SHP77 treated with DMSO at 0.1 percent for 48 hours (cell line): Measurements from ENCODE around the gene TMEM269.

Experiments used
- DNase-seq: peaks from one replicate; lab custom pipeline; 2025; lab: John Stamatoyannopoulos, UW

TMEM269 gene

GRCh38 chr1:42822800-42823392 lies 38.1 kb downstream of the TMEM269 start:
- DNase-seq: no peak

- DNase-seq: no peak
These were observed 39.8 kb downstream of the TMEM269 start for GRCh38 chr1:42824481-42825035.

- DNase-seq: no peak
These were observed 40.5 kb downstream of the TMEM269 start for GRCh38 chr1:42825036-42825851.

- DNase-seq: no peak
These were observed 45.8 kb downstream of the TMEM269 start for GRCh38 chr1:42830631-42831030.

- DNase-seq: no peak
These were observed 46.5 kb downstream of the TMEM269 start for GRCh38 chr1:42831273-42831672.

GRCh38 chr1:42832641-42833240 lies 48.0 kb downstream of the TMEM269 start:
- DNase-seq: no peak

- DNase-seq: no peak
These were observed 49.2 kb downstream of the TMEM269 start for GRCh38 chr1:42833981-42834380.

- DNase-seq: no peak
These were observed 50.0 kb downstream of the TMEM269 start for GRCh38 chr1:42834803-42835202.

- DNase-seq: no peak
These were observed 50.6 kb downstream of the TMEM269 start for GRCh38 chr1:42835422-42835821.

- DNase-seq: no peak
These were observed 52.9 kb downstream of the TMEM269 start for GRCh38 chr1:42837709-42838108.

GRCh38 chr1:42838482-42839190 lies 53.8 kb downstream of the TMEM269 start:
- no peak for DNase-seq

GRCh38 chr1:42841010-42841409 lies 56.2 kb downstream of the TMEM269 start:
- DNase-seq: no peak

GRCh38 chr1:42841440-42842147 lies 56.8 kb downstream of the TMEM269 start:
- DNase-seq: no peak

- no peak for DNase-seq
These were observed 59.9 kb downstream of the TMEM269 start for GRCh38 chr1:42844592-42845140.

GRCh38 chr1:42845193-42845592 lies 60.4 kb downstream of the TMEM269 start:
- no peak for DNase-seq

- DNase-seq: no peak
These were observed 61.1 kb downstream of the TMEM269 start for GRCh38 chr1:42845866-42846256.

GRCh38 chr1:42846257-42847110 lies 61.7 kb downstream of the TMEM269 start, which contains the start of gene ZNF691:
Gene ZNF691 (plus strand): TSS chr1:42846613. CDS start chr1:42849659, 3,046 bp downstream.
- peak; percentile 95 for DNase-seq

- DNase-seq: no peak
These were observed 62.4 kb downstream of the TMEM269 start for GRCh38 chr1:42847111-42847595.

- DNase-seq: no peak
These were observed 63.1 kb downstream of the TMEM269 start for GRCh38 chr1:42847721-42848460.
